A549 treated with CORT108297 at 1 μM for 4 hours (cell line): ENCODE results near the gene CDCP2. TPM values are rescaled to one million over a fixed set of nuclear protein-coding genes. Genes with fewer than 3 reads are reported as not detected.

Experiments used
- total RNA-seq: library from RNA; stranded (reverse); fragments of 200-300 nt; extraction: Qiagen RNA extraction; gene quantifications from 5 replicates; pipeline ENCODE4 v1.2.3, GENCODE V29; 2022

CDCP2 gene
- not detected in 5 replicates for total RNA-seq

GRCh38 chr1:54152696-54153095 lies at the start of gene CDCP2:
TSS of gene CDCP2 (minus strand) at chr1:54153000. CDS start at chr1:54152922, 78 bp downstream.

GRCh38 chr1:54199765-54200518 lies 47.1 kb upstream of the CDCP2 start, which contains the start of the genes CYB5RL and MRPL37:
TSS of gene CYB5RL (minus strand) at chr1:54200030. CDS start at chr1:54195616, 4,414 bp downstream.
TSS of gene MRPL37 (plus strand) at chr1:54200167. CDS start at chr1:54200244, 77 bp downstream.

Other genes starting within 250 kb of the CDCP2 start
- 26.3 to 40.4 TPM (median 26.8 TPM) in 5 replicates for gene IFT25, start 207.3 kb downstream of the CDCP2 start, total RNA-seq
- 25.4 to 27.9 TPM (median 27.3 TPM) in 5 replicates for gene LRRC42, start 206.7 kb downstream of the CDCP2 start, total RNA-seq
- gene LDLRAD1, start 134.8 kb downstream of the CDCP2 start, total RNA-seq, result not detected in 5 replicates
- gene TMEM59, start 99.8 kb downstream of the CDCP2 start, total RNA-seq, result 113 to 131 TPM (median 121 TPM) in 5 replicates
- 2.1 to 2.7 TPM (median 2.1 TPM) in 5 replicates for gene TCEANC2, start 99.4 kb downstream of the CDCP2 start, total RNA-seq
- 2.1 to 3.8 TPM (median 3.3 TPM) in 5 replicates for gene CYB5RL, start 47.0 kb upstream of the CDCP2 start, total RNA-seq
- gene MRPL37, start 47.2 kb upstream of the CDCP2 start, total RNA-seq, result 77.4 to 97.8 TPM (median 96.0 TPM) in 5 replicates